Left lobe of liver (tissue), 2 donors: ENCODE measurements around the gene IRF8. TPM values are rescaled to one million over a fixed set of nuclear protein-coding genes. Genes with fewer than 3 reads are reported as not detected.
A peak's percentile ranks its signal among the peaks of the same experiment; 100 is the strongest.

Experiments used
- ATAC-seq: fragments of 200-7000 bp; cut with Tn5 transposase; one replicate; pipeline ENCODE4 v1.9.1; 2020; ENCODE audit warnings: mild to moderate bottlenecking, moderate library complexity
- DNase-seq: peaks from one replicate; pipeline ENCODE4 v3.0.0-alpha.2; 2020; ENCODE audit warnings: low spot score
- total RNA-seq: library from RNA; stranded (reverse); gene quantifications from one replicate; pipeline ENCODE4 v1.2.1, GENCODE V29; 2021
- donor health status: DM: no; HTN: no; CAD: no; lungs with moderate emphysema.
- donor health status: DM: no; HTN: yes; CAD: no.

The IRF8 gene
- total RNA-seq, 1 donor from 2014 or later: 9.0 TPM

GRCh38 chr16:85929259-85929721 lies 30.3 kb downstream of the IRF8 start:
- ATAC-seq (peak; percentile 82), DNase-seq (peak; percentile 72)

GRCh38 chr16:85930301-85930700 lies 31.3 kb downstream of the IRF8 start:
- DNase-seq: no peak
- no peak for ATAC-seq

GRCh38 chr16:85931596-85932402 lies 32.8 kb downstream of the IRF8 start:
- no peak for ATAC-seq
- DNase-seq: no peak

GRCh38 chr16:85934210-85934609 lies 35.2 kb downstream of the IRF8 start:
- ATAC-seq (no peak), DNase-seq (no peak)

- DNase-seq (no peak), ATAC-seq (no peak)
These were observed 36.5 kb downstream of the IRF8 start for GRCh38 chr16:85935391-85935973.

- no peak for DNase-seq
- ATAC-seq: no peak
These were observed 37.2 kb downstream of the IRF8 start for GRCh38 chr16:85935974-85936760.

GRCh38 chr16:85936816-85937215 lies 37.9 kb downstream of the IRF8 start:
- no peak for DNase-seq
- ATAC-seq: no peak

- ATAC-seq: peak; percentile 74
- DNase-seq: peak; percentile 88
These were observed 41.3 kb downstream of the IRF8 start for GRCh38 chr16:85940214-85940613.

GRCh38 chr16:85941863-85942644 lies 43.1 kb downstream of the IRF8 start:
- DNase-seq: no peak
- peak; percentile 17 for ATAC-seq

- peak; percentile 38 for ATAC-seq
- peak; percentile 79 for DNase-seq
These were observed 43.7 kb downstream of the IRF8 start for GRCh38 chr16:85942659-85943058.

- DNase-seq (no peak), ATAC-seq (no peak)
These were observed 44.7 kb downstream of the IRF8 start for GRCh38 chr16:85943711-85944110.

GRCh38 chr16:85944572-85945423 lies 45.8 kb downstream of the IRF8 start:
- DNase-seq (peak; percentile 81), ATAC-seq (peak; percentile 65)

- DNase-seq (no peak), ATAC-seq (no peak)
These were observed 46.4 kb downstream of the IRF8 start for GRCh38 chr16:85945424-85945751.

GRCh38 chr16:85946541-85947124 lies 47.7 kb downstream of the IRF8 start:
- no peak for ATAC-seq
- DNase-seq: no peak

- DNase-seq: no peak
- peak; percentile 56 for ATAC-seq
These were observed 48.5 kb downstream of the IRF8 start for GRCh38 chr16:85947230-85948137.

- no peak for DNase-seq
- ATAC-seq: no peak
These were observed 49.2 kb downstream of the IRF8 start for GRCh38 chr16:85948138-85948509.

GRCh38 chr16:85948616-85949265 lies 49.8 kb downstream of the IRF8 start:
- ATAC-seq (no peak), DNase-seq (no peak)
